B cell (primary cell): Measurements from ENCODE around the gene NFATC1. TPM values are rescaled to one million over a fixed set of nuclear protein-coding genes. Genes with fewer than 3 reads are reported as not detected.

ENCODE experiments used
- ATAC-seq: fragments of 200-7000 bp; cut with Tn5 transposase; one replicate; pipeline ENCODE4 v1.10.0; 2021; ENCODE audit warnings: low read depth, mild to moderate bottlenecking, moderate number of reproducible peaks, moderate library complexity
- CTCF ChIA-PET: fragments of 350-600 bp; sonication (Branson Sonifier 250); formaldehyde crosslinking; loops from one replicate; lab custom pipeline; 2021; ENCODE audit warnings: antibody characterized with exemption, inconsistent platforms; lab: Charles Lee
- POLR2A ChIA-PET: fragments of 350-600 bp; sonication (Branson Sonifier 250); formaldehyde crosslinking; loops from one replicate; lab custom pipeline; 2021; ENCODE audit warnings: antibody characterized with exemption; lab: Charles Lee
- DNase-seq: peaks from one replicate; pipeline ENCODE4 v3.0.0; 2013
- H2AFZ ChIP-seq: 2 replicates; pipeline ENCODE4 v1.6.1; 2012; ENCODE audit warnings: mild to moderate bottlenecking, low read depth, low read length; ENCODE audit not compliant: insufficient read depth, poor library complexity, severe bottlenecking
- H3K27ac ChIP-seq, 2 donors: 1 replicate in 1 of 2; 2 replicates in 1 of 2; pipeline ENCODE4 v1.5.1; 2012 to 2013; ENCODE audit warnings: low read length in 2 of 2, mild to moderate bottlenecking in 2 of 2, moderate library complexity in 1 of 2
- H3K27me3 ChIP-seq, 4 experiments: fragments of 200-600 bp in 1 of 4; sonication (generic) in 1 of 4; replicated peaks in 1 of 4; 1 replicate in 2 of 4; 2 replicates in 2 of 4; pipeline versions ENCODE4 v1.6.1 to v1.7.0; 2013 to 2016; ENCODE audit warnings: low read length in 3 of 4, mild to moderate bottlenecking in 2 of 4, mixed read lengths in 1 of 4, moderate library complexity in 1 of 4; ENCODE audit not compliant: insufficient read depth in 4 of 4, control insufficient read depth in 3 of 4; ENCODE audit errors: control extremely low read depth in 1 of 4
- H3K36me3 ChIP-seq, 2 experiments: replicated peaks in 1 of 2; 1 replicate in 1 of 2; 2 replicates in 1 of 2; pipeline versions ENCODE4 v1.6.1 to v1.7.1; 2013; ENCODE audit warnings: low read length in 1 of 2; ENCODE audit not compliant: insufficient read depth in 2 of 2, control insufficient read depth in 1 of 2; ENCODE audit errors: control extremely low read depth in 1 of 2, extremely low read depth in 1 of 2
- H3K4me1 ChIP-seq, 2 donors: fragments of 200-600 bp in 1 of 2; sonication (generic) in 1 of 2; 1 replicate in 1 of 2; 2 replicates in 1 of 2; pipeline versions ENCODE4 v1.5.1 to v1.6.1; 2013 to 2017; ENCODE audit warnings: low read length in 2 of 2; ENCODE audit not compliant: control insufficient read depth in 2 of 2, insufficient read depth in 2 of 2
- H3K4me2 ChIP-seq: replicated peaks from 2 replicates; pipeline ENCODE3; 2012; ENCODE audit warnings: mild to moderate bottlenecking, low read depth, low read length; ENCODE audit not compliant: poor library complexity, severe bottlenecking
- H3K4me3 ChIP-seq, 5 experiments: fragments of 200-600 bp in 1 of 5; sonication (generic) in 1 of 5; 1 replicate in 3 of 5; 2 replicates in 2 of 5; pipeline versions ENCODE4 v1.5.1 to v1.7.0; 2011 to 2016; ENCODE audit warnings: low read length in 4 of 5, mild to moderate bottlenecking in 4 of 5, low read depth in 2 of 5, control low read depth in 1 of 5, moderate library complexity in 1 of 5; ENCODE audit not compliant: insufficient read depth in 1 of 5; ENCODE audit errors: control extremely low read depth in 1 of 5, extremely low read depth in 1 of 5
- H3K79me2 ChIP-seq: fragments of 200-600 bp; sonication (generic); one replicate; pipeline ENCODE4 v1.6.0; 2016; ENCODE audit warnings: low read length; ENCODE audit not compliant: control insufficient read depth, insufficient read depth
- H3K9ac ChIP-seq: fragments of 200-600 bp; sonication (generic); 2 replicates; pipeline ENCODE4 v1.6.1; 2017; ENCODE audit warnings: mild to moderate bottlenecking, low read length, moderate library complexity
- H3K9me3 ChIP-seq, 3 donors: one replicate each; pipeline versions ENCODE4 v1.6.1 to v1.7.1; 2013; ENCODE audit warnings: low read length in 2 of 3; ENCODE audit not compliant: control insufficient read depth in 2 of 3, insufficient read depth in 1 of 3; ENCODE audit errors: control extremely low read depth in 1 of 3
- H4K20me1 ChIP-seq: 2 replicates; pipeline ENCODE4 v1.6.0; 2012; ENCODE audit warnings: mild to moderate bottlenecking, low read length; ENCODE audit not compliant: insufficient read depth, control insufficient read depth, poor library complexity, severe bottlenecking
- H3K27ac Mint-ChIP-seq: one replicate; pipeline ENCODE4 v1.8.0; 2021; ENCODE audit warnings: mixed read lengths
- H3K27me3 Mint-ChIP-seq: one replicate; pipeline ENCODE4 v1.8.0; 2021; ENCODE audit warnings: mixed read lengths
- H3K4me1 Mint-ChIP-seq: one replicate; pipeline ENCODE4 v1.8.0; 2021; ENCODE audit warnings: mixed read lengths
- H3K4me3 Mint-ChIP-seq: one replicate; pipeline ENCODE4 v1.8.0; 2021; ENCODE audit warnings: mixed read lengths
- H3K9me3 Mint-ChIP-seq: one replicate; pipeline ENCODE4 v1.8.0; 2022; ENCODE audit warnings: mixed read lengths; ENCODE audit not compliant: insufficient read depth
- EZH2 ChIP-seq: IDR thresholded peaks from 2 replicates; pipeline ENCODE4 v1.6.1; 2012; ENCODE audit warnings: borderline replicate concordance, low read depth, mild to moderate bottlenecking, moderate library complexity, low read length; ENCODE audit not compliant: insufficient read depth, poor library complexity, severe bottlenecking
- WGBS: methylation state at CpG from one replicate; pipeline ENCODE4 v1.1.5; 2013; ENCODE audit warnings: missing lambda C conversion rate; ENCODE audit not compliant: insufficient coverage; 5-methylcytosine and 5-hydroxymethylcytosine counted together
- intact Hi-C: fragments of 100-400 bp; cut with micrococcal nuclease; formaldehyde crosslinking; loops from one replicate; pipeline ENCODE4 v1.10.0; 2022
- polyA plus RNA-seq: library from polyadenylated mRNA; depleted of rRNA; stranded (reverse); fragments of >200 nt; gene quantifications from 2 replicates; pipeline ENCODE4 v1.2.3, GENCODE V29; 2012
- total RNA-seq, 2 donors: library from RNA; stranded (reverse); fragments of 120-200 nt in 1 of 2; gene quantifications; 1 replicate in 1 of 2; 2 replicates in 1 of 2; pipeline versions ENCODE4 v1.2.3 to v1.2.4, GENCODE V29; 2013 to 2022
- TF ChIP-seq, protein P1 (sequence below): fragments of 200-600 bp; IDR thresholded peaks from one replicate; pipeline ENCODE4 v1.8.0; 2022; ENCODE audit warnings: antibody characterized with exemption, mild to moderate bottlenecking

Gene NFATC1
- total and polyA plus RNA-seq, 2 donors (not counting 1 experiment from before 2014, with no cell fraction given): 32.2 to 108 TPM

DNA sequence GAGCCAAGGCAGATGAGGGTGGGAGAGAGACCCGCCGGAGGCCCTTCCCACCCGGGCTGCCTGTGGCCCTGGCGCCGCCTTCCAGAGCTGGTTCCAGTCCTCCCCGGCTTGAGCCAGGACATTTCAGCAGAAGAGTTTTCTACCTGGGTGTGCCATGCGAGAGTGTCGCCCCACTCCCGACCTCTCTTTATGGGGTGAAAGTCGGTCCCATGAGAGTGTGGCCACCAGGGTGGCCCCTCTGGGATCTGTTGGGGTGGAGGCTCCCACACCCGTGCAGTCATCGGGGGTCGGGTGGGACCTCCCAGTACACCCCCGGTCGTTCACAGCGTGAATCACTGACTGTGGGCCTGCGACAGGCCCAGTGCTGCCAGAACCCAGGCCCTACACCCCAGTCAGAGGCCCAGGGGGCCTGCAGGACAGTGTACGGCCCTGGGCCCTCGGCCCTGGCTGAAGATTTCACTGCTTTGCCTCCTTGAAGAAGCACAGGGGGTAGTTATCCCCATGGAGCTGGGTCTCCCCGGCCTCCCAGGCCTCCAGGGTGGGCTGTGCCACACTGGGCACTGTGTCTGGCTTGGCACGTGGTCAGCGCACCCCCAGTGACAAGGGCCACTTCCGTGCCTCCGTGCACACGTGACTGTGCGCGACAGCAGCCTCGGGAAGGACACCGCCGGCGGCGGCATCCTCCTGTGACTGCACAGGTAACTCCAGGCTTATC is 5.9 kb downstream of the NFATC1 start:
- Histone ChIP-seq H2AFZ (no peak overlapping the region), H3K79me2 (peaks cover 93% of the 10 kb centered on the region), H3K27ac (peak overlapping the region; percentile 91 to 97), H4K20me1 (peaks cover 40% of the 10 kb centered on the region), H3K4me3 (peak overlapping the region in 3 of 5 experiments; percentile 12 to 47 (median 44)), H3K4me1 (peaks cover 77 to 85% of the 10 kb centered on the region in 2 donors), H3K9me3 (no peaks in the 10 kb centered on the region), H3K4me2 (peak overlapping the region; percentile 62), H3K27me3 (no peaks in the 10 kb centered on the region), H3K36me3 (peaks cover 0 to 12% of the 10 kb centered on the region in 2 experiments), H3K9ac (peak overlapping the region; percentile 57)
- DNase-seq (peak; percentile 41), ATAC-seq (no peak)
- Mint-ChIP-seq H3K4me1 (peaks cover 77% of the 10 kb centered on the region), H3K4me3 (peak overlapping the region; percentile 79), H3K27ac (peak overlapping the region; percentile 92), H3K27me3 (no peaks in the 10 kb centered on the region), H3K9me3 (no peaks in the 10 kb centered on the region)
- TF ChIP-seq, protein P1, sequence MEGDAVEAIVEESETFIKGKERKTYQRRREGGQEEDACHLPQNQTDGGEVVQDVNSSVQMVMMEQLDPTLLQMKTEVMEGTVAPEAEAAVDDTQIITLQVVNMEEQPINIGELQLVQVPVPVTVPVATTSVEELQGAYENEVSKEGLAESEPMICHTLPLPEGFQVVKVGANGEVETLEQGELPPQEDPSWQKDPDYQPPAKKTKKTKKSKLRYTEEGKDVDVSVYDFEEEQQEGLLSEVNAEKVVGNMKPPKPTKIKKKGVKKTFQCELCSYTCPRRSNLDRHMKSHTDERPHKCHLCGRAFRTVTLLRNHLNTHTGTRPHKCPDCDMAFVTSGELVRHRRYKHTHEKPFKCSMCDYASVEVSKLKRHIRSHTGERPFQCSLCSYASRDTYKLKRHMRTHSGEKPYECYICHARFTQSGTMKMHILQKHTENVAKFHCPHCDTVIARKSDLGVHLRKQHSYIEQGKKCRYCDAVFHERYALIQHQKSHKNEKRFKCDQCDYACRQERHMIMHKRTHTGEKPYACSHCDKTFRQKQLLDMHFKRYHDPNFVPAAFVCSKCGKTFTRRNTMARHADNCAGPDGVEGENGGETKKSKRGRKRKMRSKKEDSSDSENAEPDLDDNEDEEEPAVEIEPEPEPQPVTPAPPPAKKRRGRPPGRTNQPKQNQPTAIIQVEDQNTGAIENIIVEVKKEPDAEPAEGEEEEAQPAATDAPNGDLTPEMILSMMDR: no peak
- no peak for TF ChIP-seq EZH2
- intact Hi-C loops: no loop called here
- WGBS: 90% methylated on average over 24 of the region's 32 CpGs
- POLR2A ChIA-PET: interaction anchor here (1.2 to 1.5 kb wide), 2 partner anchors 58 to 106 kb away, joined by 3 to 5 read pairs; no protein-coding TSS in a partner anchor
- CTCF ChIA-PET: interaction anchor here (0.8 to 1.7 kb wide), 2 partner anchors 21 to 41 kb away, joined by 3 to 4 read pairs; no protein-coding TSS in a partner anchor

DNA sequence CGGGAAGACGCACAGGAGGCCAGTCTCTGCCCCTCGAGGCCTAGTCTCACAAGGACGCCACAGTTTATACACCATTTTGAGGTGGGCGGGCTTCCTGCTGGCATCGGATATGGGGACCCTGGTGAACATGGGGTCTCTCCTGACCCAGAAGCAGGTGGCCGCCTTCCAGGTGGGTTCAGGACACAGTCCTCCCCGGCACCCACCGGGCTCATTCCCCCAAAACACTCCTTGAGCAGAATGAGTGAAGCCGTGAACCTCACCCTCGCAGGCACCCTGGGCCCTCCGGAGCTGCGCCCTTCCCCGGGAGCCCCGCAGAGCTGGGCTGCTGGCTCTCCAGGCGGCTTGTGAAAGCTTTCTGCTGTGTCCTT is 6.5 kb downstream of the NFATC1 start:
- peak overlapping the region; percentile 62 for H3K4me2 ChIP-seq

More for the DNA sequence above, 6.5 kb downstream of the NFATC1 start:
- Histone ChIP-seq H3K9ac (peak overlapping the region; percentile 40), H3K36me3 (peaks cover 0 to 15% of the 10 kb centered on the region in 2 experiments), H2AFZ (no peak overlapping the region), H3K4me3 (peak overlapping the region in 1 of 5 experiments; percentile 35), H3K4me1 (peaks cover 77 to 85% of the 10 kb centered on the region in 2 donors), H3K27me3 (no peaks in the 10 kb centered on the region), H3K9me3 (no peaks in the 10 kb centered on the region), H4K20me1 (peaks cover 40% of the 10 kb centered on the region), H3K27ac (peak overlapping the region; percentile 91 to 97), H3K79me2 (peaks cover 93% of the 10 kb centered on the region)
- H3K27ac Mint-ChIP-seq: peak overlapping the region; percentile 92
- H3K4me1 Mint-ChIP-seq: peaks cover 80% of the 10 kb centered on the region
- WGBS: 78% methylated on average over 16 of the region's 16 CpGs
- ATAC-seq: no peak
- TF ChIP-seq, protein P1: no peak
- no peak for TF ChIP-seq EZH2
- intact Hi-C loops: no loop called here
- DNase-seq: no peak
- H3K9me3 Mint-ChIP-seq: no peaks in the 10 kb centered on the region
- H3K4me3 Mint-ChIP-seq: peak overlapping the region; percentile 79
- H3K27me3 Mint-ChIP-seq: no peaks in the 10 kb centered on the region
- CTCF ChIA-PET: interaction anchor here (1.7 kb wide), 3 partner anchors 33 to 128 kb away, joined by 4 to 5 read pairs (median 5); no protein-coding TSS in a partner anchor
- POLR2A ChIA-PET: interaction anchor here (1.2 to 3.1 kb wide), 4 partner anchors 9 to 122 kb away, joined by 3 to 8 read pairs (median 4); no protein-coding TSS in a partner anchor
